22Rv1 (cell line): Measurements from ENCODE around the gene RTN1.

ENCODE experiments used
- H3K27ac ChIP-seq: fragments of 450-650 bp; 2 replicates; pipeline ENCODE4 v1.5.1; 2017
- CTCF ChIP-seq: fragments of 450-650 bp; IDR thresholded peaks from 2 replicates; pipeline ENCODE4 v1.5.1; 2017; ENCODE audit warnings: mild to moderate bottlenecking
- ZFX ChIP-seq: fragments of 450-650 bp; IDR thresholded peaks from 2 replicates; pipeline ENCODE4 v1.6.1; 2017; ENCODE audit warnings: antibody characterized with exemption, borderline replicate concordance

RTN1 gene

GRCh38 chr14:59871166-59871495 lies 555 bp upstream of the RTN1 start:
- H3K27ac ChIP-seq: peak overlapping the region; percentile 53
- no peak for TF ChIP-seq CTCF
- TF ChIP-seq ZFX: no peak

- TF ChIP-seq CTCF (no peak), ZFX (no peak)
Measured at GRCh38 chr14:59869381-59870255, 958 bp downstream of the RTN1 start.

GRCh38 chr14:59868021-59868420 lies 2.6 kb downstream of the RTN1 start:
- TF ChIP-seq ZFX (no peak), CTCF (no peak)
- no peak overlapping the region for H3K27ac ChIP-seq

More at GRCh38 chr14:59869381-59870255, 958 bp downstream of the RTN1 start:
- no peak overlapping the region for H3K27ac ChIP-seq

- no peak overlapping the region for H3K27ac ChIP-seq
- TF ChIP-seq CTCF (no peak), ZFX (no peak)
Measured at GRCh38 chr14:59863806-59864525, 6.6 kb downstream of the RTN1 start.

GRCh38 chr14:59857328-59857727 lies 13.2 kb downstream of the RTN1 start:
- no peak overlapping the region for H3K27ac ChIP-seq
- no peak for TF ChIP-seq CTCF
- TF ChIP-seq ZFX: no peak

- no peak overlapping the region for H3K27ac ChIP-seq
- TF ChIP-seq ZFX (no peak), CTCF (no peak)
Measured at GRCh38 chr14:59852350-59852749, 18.2 kb downstream of the RTN1 start.

- TF ChIP-seq ZFX (no peak), CTCF (no peak)
- H3K27ac ChIP-seq: no peak overlapping the region
Measured at GRCh38 chr14:59850458-59850857, 20.1 kb downstream of the RTN1 start.
